Renal cortex interstitium (tissue), 11 donors: Measurements from ENCODE around the gene DNAJC28. TPM values are rescaled to one million over a fixed set of nuclear protein-coding genes. Genes with fewer than 3 reads are reported as not detected.
A peak's percentile ranks its signal among the peaks of the same experiment; 100 is the strongest.
"Not testable (repeated sequence)": the region's sequence is repeated elsewhere in the genome, so short reads cannot be mapped to it uniquely, and the experiment has no call there.

Source experiments
- DNase-seq, 11 donors: peaks; one replicate each; pipeline ENCODE4 v3.0.0-alpha.2; 2013; ENCODE audit warnings: low read depth in 9 of 11, low spot score in 4 of 11; ENCODE audit errors: extremely low read depth in 1 of 11
- polyA plus RNA-seq, 3 donors: library from polyadenylated mRNA; unstranded; fragments of 120-200 nt; gene quantifications; one replicate each; pipeline ENCODE4 v1.2.1, GENCODE V29; 2013; ENCODE audit not compliant: insufficient read length in 3 of 3

DNAJC28 gene
- polyA plus RNA-seq, 3 donors = 4.9 to 6.3 (median 5.1) TPM

DNA sequence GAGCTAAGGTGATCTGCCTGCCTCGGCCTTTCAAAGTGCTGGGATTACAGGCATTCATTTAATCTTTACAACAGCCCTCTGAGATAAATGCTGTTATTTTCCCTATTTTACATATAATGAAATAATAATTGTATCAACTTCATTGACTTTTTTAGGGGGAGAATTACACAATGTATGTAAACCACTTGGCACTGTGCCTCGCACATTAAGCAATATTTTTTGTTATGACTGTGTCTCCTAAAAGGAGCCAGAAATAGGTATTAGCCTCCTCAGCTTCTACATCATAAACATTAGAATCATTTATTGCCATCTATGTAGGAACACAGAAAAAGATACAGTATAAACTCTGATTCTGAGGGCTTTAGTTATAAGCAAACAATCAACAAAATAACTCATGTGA lies 1.1 kb upstream of the DNAJC28 start:
- no peak for DNase-seq

DNA sequence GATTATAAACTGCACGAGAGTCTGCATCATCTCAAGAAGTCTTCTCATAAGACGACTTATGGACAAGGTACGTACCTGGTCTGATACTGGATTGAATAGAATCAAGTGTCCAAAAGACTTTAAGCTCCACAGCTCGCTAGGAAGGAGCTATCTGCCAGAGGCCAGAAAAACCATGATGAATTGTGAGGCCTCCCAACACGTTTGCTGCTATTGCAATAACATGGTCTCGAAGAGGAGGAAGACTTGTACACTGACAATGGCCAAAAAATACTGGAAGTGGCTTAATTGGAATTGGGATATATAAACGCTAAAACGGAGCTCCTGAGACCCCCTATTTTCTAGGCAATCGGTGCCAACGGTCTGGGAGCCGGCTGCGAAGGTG lies 534 bp downstream of the DNAJC28 start:
- DNase-seq = no peak

DNA sequence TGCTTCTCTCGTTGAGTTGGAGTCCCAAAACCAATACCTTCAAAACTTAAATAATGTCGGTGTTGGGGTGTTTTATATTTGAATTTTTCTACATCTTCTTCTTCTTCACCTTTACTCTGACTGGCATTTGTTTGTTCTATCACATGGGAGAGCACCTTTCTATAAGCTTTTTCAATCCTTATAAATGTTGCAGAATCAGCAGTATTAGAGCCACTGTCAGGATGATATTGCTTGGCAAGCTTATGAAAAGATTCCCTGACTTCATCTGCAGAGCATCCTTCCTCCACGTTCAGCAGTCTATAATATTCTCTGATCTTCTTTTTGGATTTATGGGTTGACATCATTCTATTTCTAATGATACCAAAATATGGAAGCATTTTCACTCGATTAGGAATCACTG lies 2.6 kb downstream of the DNAJC28 start:
- no peak for DNase-seq

GRCh38 chr21:33487996-33488395 lies 3.5 kb downstream of the DNAJC28 start:
- no peak for DNase-seq

DNA sequence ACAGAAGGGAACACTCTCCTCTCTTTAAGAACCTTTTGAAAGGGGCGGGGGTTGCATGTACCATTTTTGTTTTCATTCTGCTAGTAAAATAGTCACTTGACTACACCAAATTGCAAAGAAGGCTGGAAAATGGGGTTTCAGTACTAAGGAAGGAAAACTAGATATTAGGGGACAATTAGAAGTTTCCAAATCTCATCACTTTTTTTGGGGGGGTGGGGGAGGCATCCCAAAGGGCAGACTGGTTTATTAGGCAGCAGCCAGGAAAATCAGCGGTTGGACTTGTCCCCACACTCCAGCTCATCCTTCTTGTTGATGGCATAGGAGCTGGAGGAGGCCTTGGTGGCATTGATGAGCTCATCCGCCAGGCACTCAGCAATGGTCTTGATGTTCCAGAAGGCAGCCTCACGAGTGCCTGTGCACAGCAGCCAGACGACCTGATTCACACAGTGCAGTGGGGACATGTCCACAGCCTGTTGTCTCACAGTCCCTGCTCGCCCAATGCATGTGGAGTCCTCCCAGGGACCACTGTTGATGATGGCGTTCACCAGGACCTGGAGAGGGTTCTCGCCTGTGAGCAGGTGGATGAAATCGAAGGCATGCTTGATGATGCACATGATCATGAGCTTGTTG lies 10.1 kb downstream of the DNAJC28 start:
- DNase-seq = no peak

GRCh38 chr21:33480481-33481103 lies 10.9 kb downstream of the DNAJC28 start:
- no peak for DNase-seq

DNA sequence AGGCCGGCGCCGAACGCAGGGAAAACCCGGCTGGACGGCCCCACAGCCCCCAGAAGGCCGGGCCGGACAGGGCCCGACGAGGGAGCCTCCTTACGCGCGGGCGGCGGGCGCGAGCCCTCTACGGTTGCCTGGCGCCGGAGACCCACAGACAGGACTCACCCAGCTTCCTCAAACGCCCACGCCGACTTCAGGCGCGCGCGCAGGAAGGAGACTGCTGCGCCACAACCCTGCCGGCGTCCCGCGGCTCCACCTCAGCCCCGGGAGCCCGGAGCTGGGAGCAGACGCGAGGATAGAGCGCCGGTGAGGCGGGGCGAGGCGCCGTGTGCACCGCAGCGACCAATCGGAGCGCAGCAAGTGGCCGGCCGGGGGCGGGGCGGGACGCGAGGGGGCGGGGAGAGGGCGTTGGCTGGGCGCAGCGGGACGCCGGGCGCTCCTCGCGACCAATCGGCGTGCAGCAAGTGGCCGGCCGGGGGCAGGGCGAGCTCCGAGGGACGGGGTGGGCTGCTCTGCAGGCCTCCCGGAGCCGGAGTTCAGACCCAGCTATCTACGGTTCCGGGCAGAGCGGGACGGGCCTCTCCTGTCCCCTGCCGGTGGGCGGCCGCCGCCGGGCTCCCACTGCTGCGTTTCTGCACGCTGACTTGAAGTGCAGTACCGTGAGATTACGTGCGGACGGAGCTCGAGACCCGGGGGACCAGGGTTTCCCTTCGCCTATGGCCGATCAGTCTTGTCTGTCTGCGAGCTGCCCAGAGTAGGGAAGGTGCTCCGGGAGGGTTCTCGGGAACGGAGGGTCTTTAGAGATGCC lies 11.6 kb downstream of the DNAJC28 start, which contains the start of gene TMEM50B:
TSS of gene TMEM50B (minus strand) at position 296 of the 802 bp plus-strand sequence. CDS start 11,089 bp downstream, outside the sequence.
- DNase-seq = peak; percentile 77 to 95 (median 91)

DNA sequence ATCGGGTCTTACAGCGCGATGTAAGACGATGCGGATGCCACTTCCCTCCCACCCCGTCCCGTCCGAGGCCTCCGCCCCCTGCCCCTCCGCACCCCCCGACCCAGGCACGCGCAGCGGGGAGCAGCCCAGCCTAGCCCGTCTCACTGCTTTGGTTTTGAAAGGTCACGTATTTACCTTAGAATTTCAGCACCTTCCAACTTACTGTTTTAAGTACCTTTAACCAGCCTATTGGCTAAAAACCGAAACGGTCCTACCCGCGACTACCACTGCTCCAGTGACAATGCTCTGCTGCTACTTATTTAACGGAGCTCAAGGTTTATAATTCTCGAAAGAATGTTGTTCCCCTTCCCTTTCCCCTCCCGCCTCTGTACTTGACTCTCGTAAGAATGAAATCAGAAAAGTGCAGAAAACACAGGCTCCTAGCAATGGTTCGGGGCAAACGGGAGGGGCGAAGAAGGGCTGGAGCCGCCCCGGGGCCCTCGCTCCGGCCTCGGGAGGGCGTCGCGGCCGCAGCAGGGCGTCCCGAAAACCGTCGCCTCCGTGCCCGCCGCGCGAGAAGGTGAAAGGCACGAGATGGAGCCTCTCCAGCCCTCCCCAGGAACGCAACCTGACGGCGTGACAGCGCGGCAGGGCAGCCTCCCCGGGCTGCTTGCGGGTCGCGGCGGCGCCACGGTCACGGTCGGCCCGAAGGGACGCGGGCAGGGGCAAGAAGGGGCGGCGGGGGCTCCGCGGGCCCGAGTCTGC lies 12.4 kb downstream of the DNAJC28 start:
- peak in 6 of 11 donors; percentile 16 to 42 (median 24) for DNase-seq

DNA sequence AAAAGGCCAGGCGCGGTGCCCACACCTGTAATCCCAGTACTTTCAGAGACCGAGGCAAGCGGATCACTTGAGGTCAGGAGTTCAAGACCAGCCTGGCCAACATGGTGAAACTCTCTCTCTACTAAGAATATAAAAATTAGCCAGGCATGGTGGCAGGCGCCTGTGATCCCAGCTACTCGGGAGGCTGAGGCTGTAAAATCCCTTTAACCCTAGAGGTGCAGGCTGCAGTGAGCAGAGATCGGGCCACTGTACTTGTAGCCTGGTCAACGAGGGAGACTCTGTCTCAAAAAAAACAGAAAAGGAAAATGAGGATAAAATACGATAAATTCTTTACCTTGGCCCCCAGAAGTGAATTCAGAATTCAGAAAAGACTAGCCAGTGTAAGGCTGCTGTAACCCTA lies 13.3 kb downstream of the DNAJC28 start:
- DNase-seq = no peak

- DNase-seq = no peak
Observed at GRCh38 chr21:33477066-33477465, 14.4 kb downstream of the DNAJC28 start.

GRCh38 chr21:33473344-33473743 lies 18.2 kb downstream of the DNAJC28 start:
- no peak for DNase-seq

GRCh38 chr21:33470701-33471100 lies 20.8 kb downstream of the DNAJC28 start:
- no peak for DNase-seq

DNA sequence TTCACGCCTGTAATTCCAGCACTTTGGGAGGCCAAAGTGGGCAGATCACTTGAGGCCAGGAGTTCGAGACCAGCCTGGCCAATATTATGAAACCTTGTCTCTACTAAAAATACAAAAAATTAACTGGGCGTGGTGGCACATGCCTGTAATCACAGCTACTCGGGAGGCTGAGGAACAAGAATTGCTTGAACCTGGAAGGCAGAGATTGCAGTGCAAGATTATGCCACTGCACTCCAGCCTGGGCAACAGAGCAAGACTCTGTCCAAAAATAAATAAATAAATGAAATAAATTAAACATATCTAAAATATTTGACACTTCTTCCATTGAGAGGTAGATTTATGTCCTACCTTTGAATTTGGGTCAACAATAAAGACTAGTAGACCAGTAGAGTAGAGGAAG lies 22.3 kb downstream of the DNAJC28 start:
- not testable (repeated sequence) for DNase-seq

- DNase-seq = no peak
Observed at GRCh38 chr21:33461538-33462250, 29.8 kb downstream of the DNAJC28 start.

DNA sequence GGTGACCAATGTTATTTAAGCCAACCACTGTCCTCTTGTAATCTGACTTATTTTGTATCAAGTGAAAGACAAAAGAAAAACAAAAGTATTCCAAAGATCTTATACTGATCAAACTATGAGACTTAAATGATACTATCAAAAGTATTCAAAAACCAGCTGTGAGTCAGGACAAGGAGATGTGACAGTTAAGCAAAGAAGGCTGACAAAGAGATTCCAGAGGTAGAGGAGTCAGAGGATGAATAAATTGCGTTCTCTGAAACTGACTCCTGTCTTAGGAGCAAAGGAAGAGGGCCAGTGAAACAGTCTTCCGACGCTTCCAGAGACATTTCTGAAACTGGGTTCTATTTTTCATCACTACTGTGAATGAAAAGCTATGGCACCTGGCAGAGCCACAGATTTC lies 32.7 kb downstream of the DNAJC28 start:
- no peak for DNase-seq

- DNase-seq = no peak
Observed at GRCh38 chr21:33455686-33456446, 35.6 kb downstream of the DNAJC28 start.

DNA sequence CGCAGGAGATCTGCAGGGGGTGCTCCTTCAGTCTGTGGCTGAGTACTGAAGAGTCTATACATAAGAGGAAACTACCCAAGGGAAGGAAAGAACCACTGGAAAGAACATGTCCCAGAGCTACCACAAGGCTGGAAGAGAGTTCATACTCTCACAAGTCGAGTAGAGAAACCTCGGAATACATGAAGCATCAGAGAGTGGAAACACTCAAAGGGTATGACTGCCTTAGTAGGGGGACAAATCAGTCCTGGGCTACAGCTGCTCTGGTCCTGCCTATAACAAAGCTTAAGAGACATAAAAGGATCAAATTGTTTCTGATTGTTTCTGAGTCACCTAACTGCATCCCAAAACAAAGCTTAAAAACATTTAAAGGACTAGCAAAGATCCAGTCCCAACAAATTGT lies 39.2 kb downstream of the DNAJC28 start:
- no peak for DNase-seq

DNA sequence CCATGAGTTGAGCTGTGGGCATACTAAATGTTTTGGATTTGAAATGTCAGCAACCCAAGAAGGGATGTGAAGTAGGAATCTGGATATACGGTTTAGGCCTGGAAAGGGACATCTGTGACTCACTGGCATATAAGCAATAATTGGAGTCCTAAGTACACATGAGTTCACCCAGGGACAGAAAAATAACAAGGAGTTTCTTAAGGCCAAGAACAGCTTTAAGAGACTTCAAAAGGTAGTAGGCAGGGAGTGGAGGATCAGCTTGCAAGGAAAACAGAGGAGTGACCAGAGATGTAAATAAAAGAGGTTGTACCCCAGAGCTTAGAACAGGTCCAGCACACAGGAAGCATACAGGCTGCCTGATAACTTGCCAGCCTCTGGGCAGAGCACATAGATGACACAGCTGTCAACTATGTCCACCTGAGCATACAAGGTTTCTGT lies 39.9 kb downstream of the DNAJC28 start:
- DNase-seq = peak in 4 of 11 donors; percentile 15 to 51 (median 32)
